Forelimb muscle (tissue), 1 donor: Measurements from ENCODE around the gene CYP2B6. TPM values are rescaled to one million over a fixed set of nuclear protein-coding genes. Genes with fewer than 3 reads are reported as not detected.
"Not testable (repeated sequence)": the region's sequence is repeated elsewhere in the genome, so short reads cannot be mapped to it uniquely, and the experiment has no call there.

Experiments used
- DNase-seq: peaks from one replicate; pipeline ENCODE4 v3.0.0-alpha.2; 2013; ENCODE audit warnings: low read depth
- polyA plus RNA-seq: library from polyadenylated mRNA; unstranded; fragments of 120-200 nt; gene quantifications from one replicate; pipeline ENCODE4 v1.2.1, GENCODE V29; 2013; ENCODE audit not compliant: insufficient read length

CYP2B6 gene
- polyA plus RNA-seq, 1 donor = not detected

DNA sequence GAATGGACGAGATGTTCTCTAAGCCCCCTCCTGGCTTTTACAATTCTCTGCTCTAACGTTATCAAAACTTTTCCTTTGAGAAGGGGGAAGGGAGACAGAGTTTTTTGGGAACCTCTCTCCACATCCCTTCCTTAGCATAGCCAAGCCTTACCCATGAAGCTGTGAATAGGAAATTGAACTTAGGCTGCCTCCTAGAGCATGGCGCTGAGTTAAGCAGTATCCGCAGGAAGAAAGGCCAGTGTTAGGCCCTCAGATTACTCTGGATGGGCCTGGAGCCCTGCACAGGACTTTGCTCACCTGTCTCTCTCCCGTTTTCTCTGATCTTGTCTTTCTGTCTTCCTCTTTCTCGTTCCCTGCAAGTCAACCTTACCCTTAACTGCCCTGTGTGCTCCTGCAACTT lies 39.6 kb downstream of the CYP2B6 start:
- no peak for DNase-seq

DNA sequence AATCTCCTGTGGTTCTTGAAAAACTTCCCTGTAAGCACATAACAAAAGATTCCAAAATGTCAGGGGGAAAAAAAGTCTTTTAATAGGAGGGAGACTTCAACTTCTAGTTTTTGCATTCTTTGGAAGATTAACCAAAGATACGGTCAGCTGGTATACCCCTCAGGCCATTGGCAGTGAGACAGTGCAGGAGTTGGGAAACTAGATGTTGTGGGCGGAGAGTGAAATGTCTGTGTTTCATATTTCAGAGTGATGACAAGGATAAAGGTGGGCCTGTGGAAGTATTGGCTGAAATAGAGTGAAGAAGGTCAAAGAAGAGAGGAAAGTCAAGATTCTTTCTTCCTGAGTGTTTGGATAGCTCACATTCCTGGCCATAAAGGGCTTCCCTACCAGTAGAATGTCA lies 40.8 kb downstream of the CYP2B6 start:
- DNase-seq = no peak

DNA sequence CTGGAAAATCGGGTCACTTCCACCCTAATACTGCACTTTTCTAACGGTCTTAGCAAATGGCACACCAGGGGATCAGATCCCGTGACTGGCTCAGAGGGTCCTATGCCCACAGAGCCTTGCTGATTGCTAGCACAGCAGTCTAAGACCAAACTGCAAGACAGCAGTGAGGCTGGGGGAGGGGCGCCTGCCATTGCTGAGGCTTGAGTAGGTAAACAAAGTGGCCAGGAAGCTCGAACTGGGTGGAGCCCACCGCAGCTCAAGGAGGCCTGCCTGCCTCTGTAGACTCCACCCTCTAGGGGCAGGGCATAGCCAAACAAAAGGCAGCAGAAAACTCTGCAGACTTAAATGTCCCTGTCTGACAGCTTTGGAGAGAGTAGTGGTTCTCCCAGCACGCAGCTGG lies 42.2 kb downstream of the CYP2B6 start:
- DNase-seq = not testable (repeated sequence)

DNA sequence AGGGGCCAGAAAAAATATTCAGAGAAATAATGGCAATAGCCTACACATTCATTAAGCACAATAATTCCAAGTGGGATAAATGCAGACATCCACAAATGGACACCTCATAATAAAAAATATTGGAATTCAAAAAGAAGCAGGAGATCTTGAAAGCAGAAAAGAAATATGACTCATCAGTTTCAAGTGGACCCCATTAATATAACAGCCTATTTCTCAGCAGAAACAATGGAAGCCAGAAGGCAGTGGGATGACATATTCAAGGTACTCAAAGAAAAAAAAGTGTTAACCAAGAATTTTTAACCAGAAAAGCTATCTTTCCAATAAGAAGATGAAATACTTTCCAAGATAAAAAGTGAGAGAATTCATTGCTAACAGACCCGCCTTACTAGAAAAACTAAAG lies 48.7 kb downstream of the CYP2B6 start:
- DNase-seq = no peak

DNA sequence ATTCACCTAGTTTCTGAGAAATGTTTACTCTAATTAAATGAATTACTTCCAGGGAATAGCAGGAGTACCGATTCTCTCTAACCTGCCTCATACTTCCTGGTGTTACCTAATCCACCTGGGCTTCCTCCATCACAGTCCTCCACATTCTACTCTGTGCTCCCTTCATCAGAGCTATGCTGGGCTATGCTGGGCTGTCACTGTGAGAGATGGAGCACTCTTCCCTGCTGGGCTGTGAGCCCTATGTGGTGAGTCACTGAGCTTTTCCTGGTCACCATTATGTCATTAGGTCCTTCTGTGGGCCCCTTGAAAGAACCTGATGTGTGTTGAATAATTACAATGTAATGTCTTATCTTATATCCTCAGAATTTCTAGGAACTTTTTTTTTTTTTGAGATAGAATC lies 54.0 kb downstream of the CYP2B6 start:
- not testable (repeated sequence) for DNase-seq

DNA sequence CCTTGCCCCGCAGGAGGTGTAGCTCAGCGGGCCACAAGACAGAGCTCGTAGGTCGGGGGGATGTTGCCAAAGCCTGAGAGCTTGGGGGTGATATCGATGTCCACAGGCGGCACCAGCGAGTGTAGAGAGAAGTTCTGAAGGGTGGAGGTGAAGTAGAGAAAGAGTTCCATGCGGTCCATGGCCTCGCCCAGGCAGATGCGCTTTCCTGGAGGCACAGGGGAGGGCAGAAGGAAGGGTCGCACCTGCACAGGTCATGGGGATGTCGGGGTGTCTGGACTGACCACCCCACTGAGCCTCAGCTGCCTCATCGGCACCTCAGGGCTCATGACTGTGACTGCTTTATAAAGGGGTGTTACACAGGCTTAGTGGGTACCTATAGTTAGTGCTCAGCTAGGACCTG lies 59.3 kb downstream of the CYP2B6 start:
- no peak for DNase-seq

DNA sequence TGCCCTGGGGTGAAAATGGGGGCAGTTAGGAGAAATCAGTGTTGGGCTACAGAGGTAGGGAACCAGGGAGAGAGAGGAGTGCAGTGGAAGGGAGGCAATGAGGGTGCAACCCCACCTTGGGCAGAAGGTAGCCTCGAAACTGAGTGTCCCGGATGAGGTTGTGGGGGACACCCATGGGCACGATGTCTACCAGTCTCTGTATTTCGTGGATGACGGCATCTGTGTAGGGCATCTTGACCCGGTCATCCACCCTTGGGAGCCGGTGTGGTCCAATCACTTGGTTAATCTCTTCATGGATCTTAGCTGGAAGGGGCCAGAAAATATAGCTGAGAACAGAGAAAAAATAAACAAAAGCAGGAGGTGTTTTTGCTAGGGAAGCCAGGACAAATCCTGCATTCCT lies 61.1 kb downstream of the CYP2B6 start:
- DNase-seq = not testable (repeated sequence)

DNA sequence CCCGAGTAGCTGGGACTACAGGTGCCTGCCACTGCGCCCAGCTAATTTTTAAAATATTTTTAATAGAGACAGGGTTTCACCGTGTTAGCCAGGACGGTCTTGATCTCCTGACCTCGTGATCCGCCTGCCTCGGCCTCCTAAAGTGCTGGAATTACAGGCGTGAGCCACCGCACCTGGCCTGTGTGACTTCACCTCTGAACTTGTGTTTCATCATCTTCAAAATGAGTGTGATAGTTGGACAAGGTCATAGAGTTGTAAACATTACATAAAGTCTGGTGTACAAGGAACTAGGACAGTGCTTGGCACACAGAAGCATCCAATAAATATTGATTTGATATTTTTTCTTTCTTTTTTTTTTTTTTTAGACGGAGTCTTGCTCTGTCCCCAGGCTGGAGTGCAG lies 62.2 kb downstream of the CYP2B6 start:
- DNase-seq = not testable (repeated sequence)

DNA sequence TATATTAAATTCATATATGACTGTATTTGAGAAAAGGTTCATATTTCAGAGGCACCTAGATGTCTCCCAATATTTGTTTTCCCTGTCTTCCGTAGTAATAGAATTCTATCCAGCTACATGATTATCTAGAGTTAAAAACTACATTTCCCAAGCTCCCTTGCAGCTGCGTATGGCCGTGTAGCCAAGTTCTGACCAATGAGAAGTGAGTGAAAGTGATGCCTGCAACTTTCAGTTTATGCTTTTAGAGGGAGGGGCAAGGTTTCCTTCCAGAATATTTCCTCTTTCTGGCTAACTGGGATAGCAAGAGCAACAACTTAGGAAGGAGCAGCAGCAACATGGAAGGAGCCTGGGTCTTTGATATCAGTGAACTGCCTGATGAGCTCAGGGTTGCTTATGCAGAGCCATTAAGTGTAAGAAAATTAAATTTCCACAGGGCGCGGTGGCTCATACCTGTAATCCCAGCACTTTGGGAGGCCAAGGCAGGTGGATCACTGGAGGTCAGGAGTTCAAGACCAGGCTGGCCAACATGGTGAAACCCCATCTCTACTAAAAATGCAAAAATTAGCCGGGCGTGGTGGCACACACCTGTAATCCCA lies 74.0 kb downstream of the CYP2B6 start:
- DNase-seq = no peak

Other genes starting within 250 kb of the CYP2B6 start
- 8.5 TPM for gene ACTMAP, start 240.8 kb upstream of the CYP2B6 start, polyA plus RNA-seq
- gene SNRPA, start 240.1 kb upstream of the CYP2B6 start, polyA plus RNA-seq = 57.2 TPM
- gene MIA, start 215.8 kb upstream of the CYP2B6 start, polyA plus RNA-seq = 1.6 TPM
- 9.0 TPM for gene RAB4B, start 213.0 kb upstream of the CYP2B6 start, polyA plus RNA-seq
- gene EGLN2, start 192.1 kb upstream of the CYP2B6 start, polyA plus RNA-seq = 46.2 TPM
- gene CYP2A6, start 140.8 kb upstream of the CYP2B6 start, polyA plus RNA-seq = 0.29 TPM
- 0.27 TPM for gene CYP2A7, start 109.1 kb upstream of the CYP2B6 start, polyA plus RNA-seq
- not detected for gene CYP2A13, start 97.2 kb downstream of the CYP2B6 start, polyA plus RNA-seq
- gene CYP2F1, start 123.2 kb downstream of the CYP2B6 start, polyA plus RNA-seq = not detected
- 0.29 TPM for gene CYP2S1, start 201.9 kb downstream of the CYP2B6 start, polyA plus RNA-seq
- gene AXL, start 227.9 kb downstream of the CYP2B6 start, polyA plus RNA-seq = 28.7 TPM